GM06990 (cell line): ENCODE data around the gene PHC2.

ENCODE experiments used
- DNase-seq: peaks from one replicate; pipeline ENCODE4 v3.0.0-alpha.2; 2011; ENCODE audit not compliant: insufficient read length; ENCODE audit errors: extremely low read depth
- H3K27me3 ChIP-seq: replicated peaks from 2 replicates; pipeline ENCODE4 v1.6.0; 2011; ENCODE audit warnings: low read length; ENCODE audit not compliant: control insufficient read depth, insufficient read depth
- H3K36me3 ChIP-seq: 2 replicates; pipeline ENCODE4 v1.5.1; 2011; ENCODE audit warnings: low read length; ENCODE audit not compliant: control insufficient read depth, insufficient read depth
- H3K4me3 ChIP-seq: replicated peaks from 2 replicates; pipeline ENCODE4 v1.5.1; 2011; ENCODE audit warnings: low read depth, mild to moderate bottlenecking, control low read depth, low read length
- TF ChIP-seq, protein P1 (sequence below): IDR thresholded peaks from 2 replicates; pipeline ENCODE4 v1.5.1; 2011; ENCODE audit warnings: low read length, control low read depth, mild to moderate bottlenecking, inconsistent platforms; ENCODE audit not compliant: insufficient read depth, poor library complexity, severe bottlenecking

Gene PHC2

DNA sequence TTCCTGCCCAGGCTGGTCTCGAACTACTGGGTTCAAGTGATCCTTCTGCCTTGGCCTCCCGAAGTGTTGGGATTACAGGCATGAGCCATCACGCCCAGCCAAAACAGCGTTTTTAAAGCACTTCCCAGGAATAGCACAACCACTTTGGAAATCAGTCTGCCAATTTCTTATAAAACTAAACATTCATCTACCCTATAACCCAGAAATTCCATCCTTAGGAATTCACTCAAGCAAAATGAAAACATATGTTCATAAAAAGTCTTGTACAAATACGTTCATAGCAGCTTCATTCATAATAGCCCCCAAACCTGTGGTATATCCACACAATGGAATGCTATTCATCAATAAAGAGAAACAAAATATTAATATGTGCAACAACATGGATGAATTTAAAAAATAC lies 36.1 kb downstream of the PHC2 start:
- TF ChIP-seq, protein P1, sequence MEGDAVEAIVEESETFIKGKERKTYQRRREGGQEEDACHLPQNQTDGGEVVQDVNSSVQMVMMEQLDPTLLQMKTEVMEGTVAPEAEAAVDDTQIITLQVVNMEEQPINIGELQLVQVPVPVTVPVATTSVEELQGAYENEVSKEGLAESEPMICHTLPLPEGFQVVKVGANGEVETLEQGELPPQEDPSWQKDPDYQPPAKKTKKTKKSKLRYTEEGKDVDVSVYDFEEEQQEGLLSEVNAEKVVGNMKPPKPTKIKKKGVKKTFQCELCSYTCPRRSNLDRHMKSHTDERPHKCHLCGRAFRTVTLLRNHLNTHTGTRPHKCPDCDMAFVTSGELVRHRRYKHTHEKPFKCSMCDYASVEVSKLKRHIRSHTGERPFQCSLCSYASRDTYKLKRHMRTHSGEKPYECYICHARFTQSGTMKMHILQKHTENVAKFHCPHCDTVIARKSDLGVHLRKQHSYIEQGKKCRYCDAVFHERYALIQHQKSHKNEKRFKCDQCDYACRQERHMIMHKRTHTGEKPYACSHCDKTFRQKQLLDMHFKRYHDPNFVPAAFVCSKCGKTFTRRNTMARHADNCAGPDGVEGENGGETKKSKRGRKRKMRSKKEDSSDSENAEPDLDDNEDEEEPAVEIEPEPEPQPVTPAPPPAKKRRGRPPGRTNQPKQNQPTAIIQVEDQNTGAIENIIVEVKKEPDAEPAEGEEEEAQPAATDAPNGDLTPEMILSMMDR = no peak
- H3K27me3 ChIP-seq = no peaks in the 10 kb centered on the region; the same call in 1 of the 2 replicates
- no peak for DNase-seq
- H3K4me3 ChIP-seq = no peak overlapping the region
- no peaks in the 10 kb centered on the region for H3K36me3 ChIP-seq

DNA sequence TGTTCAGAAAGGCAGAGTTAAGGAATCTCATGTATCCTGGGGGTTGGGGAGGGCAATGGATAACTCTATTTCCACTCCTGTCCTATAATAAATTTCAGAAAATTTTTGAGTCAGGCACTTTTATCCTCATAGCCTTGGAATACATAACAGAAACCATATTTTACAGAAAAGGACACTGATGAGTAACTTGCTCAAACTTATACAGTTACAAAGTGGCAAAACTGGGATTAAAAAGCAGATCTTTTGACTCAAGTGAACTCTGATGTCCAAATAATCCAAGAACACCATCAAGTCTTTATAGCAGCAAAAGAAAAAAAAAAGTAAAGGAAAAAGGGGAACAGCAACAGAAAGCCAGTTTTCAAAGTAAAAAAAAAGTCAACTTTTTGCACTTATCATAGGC lies 36.9 kb downstream of the PHC2 start:
- DNase-seq = no peak
- Histone ChIP-seq H3K4me3 (no peak overlapping the region), H3K36me3 (no peaks in the 10 kb centered on the region), H3K27me3 (no peaks in the 10 kb centered on the region; the same call in 1 of the 2 replicates)
- TF ChIP-seq, protein P1 = no peak

DNA sequence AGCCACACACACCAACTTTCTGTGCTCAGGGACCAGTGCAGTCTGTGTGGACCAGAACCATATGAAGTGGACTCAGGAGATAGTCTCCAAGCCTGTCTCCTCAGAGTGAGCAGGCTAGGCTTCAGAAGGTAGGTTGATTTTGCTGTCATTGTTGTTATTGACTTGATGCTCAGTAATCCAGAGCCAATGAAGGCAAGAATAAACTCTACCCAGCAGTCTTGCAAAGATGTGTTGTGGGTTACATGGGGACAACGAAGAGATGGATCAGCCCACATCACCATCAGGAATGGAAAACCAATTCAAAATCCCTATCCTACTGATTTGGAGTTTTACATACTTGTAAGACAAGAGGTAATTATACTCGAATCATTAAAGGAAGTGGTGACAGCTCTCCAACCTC lies 37.4 kb downstream of the PHC2 start:
- no peak for DNase-seq
- H3K27me3 ChIP-seq = no peaks in the 10 kb centered on the region; the same call in 1 of the 2 replicates
- no peaks in the 10 kb centered on the region for H3K36me3 ChIP-seq
- no peak overlapping the region for H3K4me3 ChIP-seq
- TF ChIP-seq, protein P1 = no peak

DNA sequence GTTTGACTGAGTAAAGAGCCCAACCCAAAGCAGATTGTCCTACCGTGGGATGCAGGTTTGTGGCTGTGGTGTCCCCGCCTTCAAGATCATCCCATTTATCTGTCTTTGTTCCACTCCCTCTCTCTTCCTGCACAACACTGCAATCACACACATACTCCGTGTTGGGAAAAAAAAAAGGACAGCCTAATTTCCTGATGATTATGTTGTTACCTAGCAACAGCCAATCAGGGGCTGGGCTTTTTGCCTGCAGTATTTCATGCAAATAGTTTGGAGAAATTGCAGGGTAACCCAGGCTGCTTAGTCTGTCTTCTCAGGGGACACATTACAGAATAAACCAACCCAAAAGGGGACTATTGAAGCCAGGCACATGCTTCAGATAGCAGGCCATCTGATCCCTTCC lies 38.3 kb downstream of the PHC2 start:
- DNase-seq = no peak
- H3K27me3 ChIP-seq = no peaks in the 10 kb centered on the region; the same call in 1 of the 2 replicates
- no peaks in the 10 kb centered on the region for H3K36me3 ChIP-seq

GRCh38 chr1:33392206-33392605 lies 38.7 kb downstream of the PHC2 start:
- DNase-seq = no peak
- Histone ChIP-seq H3K27me3 (no peaks in the 10 kb centered on the region; the same call in 1 of the 2 replicates), H3K4me3 (no peak overlapping the region), H3K36me3 (no peaks in the 10 kb centered on the region)
- TF ChIP-seq, protein P1 = no peak

More for the DNA sequence above, 38.3 kb downstream of the PHC2 start:
- H3K4me3 ChIP-seq = no peak overlapping the region
- TF ChIP-seq, protein P1 = no peak
